OCI-LY1 (cell line): ENCODE measurements around the gene YPEL2.

ENCODE experiments used
- H2AFZ ChIP-seq: fragments of 200-600 bp; sonication (generic), shearing (Covaris generic); 2 replicates; pipeline ENCODE4 v1.6.0; 2014; ENCODE audit warnings: antibody characterized with exemption, mild to moderate bottlenecking, low read length
- H3F3A ChIP-seq: fragments of 200-600 bp; sonication (generic), shearing (Covaris generic); 2 replicates; pipeline ENCODE4 v1.6.0; 2014; ENCODE audit warnings: mild to moderate bottlenecking, antibody characterized with exemption, low read length, moderate library complexity; ENCODE audit not compliant: insufficient read depth
- H3K27ac ChIP-seq: fragments of 200-600 bp; sonication (generic); 2 replicates; pipeline ENCODE4 v1.5.1; 2014; ENCODE audit warnings: low read length, mixed run types, mild to moderate bottlenecking, low read depth; ENCODE audit not compliant: poor library complexity, severe bottlenecking
- H3K27me3 ChIP-seq: fragments of 200-600 bp; sonication (generic); 2 replicates; pipeline ENCODE4 v1.6.0; 2014; ENCODE audit warnings: antibody characterized with exemption, mild to moderate bottlenecking, low read length, moderate library complexity; ENCODE audit not compliant: insufficient read depth
- H3K36me3 ChIP-seq: fragments of 200-600 bp; sonication (generic); 2 replicates; pipeline ENCODE4 v1.6.1; 2014; ENCODE audit warnings: mild to moderate bottlenecking, antibody characterized with exemption, low read length, moderate library complexity, mixed read lengths; ENCODE audit not compliant: insufficient read depth
- H3K4me1 ChIP-seq: fragments of 200-600 bp; sonication (generic); 2 replicates; pipeline ENCODE4 v1.5.1; 2014; ENCODE audit warnings: mild to moderate bottlenecking, low read length, moderate library complexity; ENCODE audit not compliant: insufficient read depth, severe bottlenecking
- H3K4me2 ChIP-seq: fragments of 200-600 bp; sonication (generic), shearing (Covaris generic); 2 replicates; pipeline ENCODE4 v1.6.1; 2014; ENCODE audit warnings: low read length
- H3K4me3 ChIP-seq: fragments of 200-600 bp; sonication (generic); 2 replicates; pipeline ENCODE4 v1.5.1; 2014; ENCODE audit warnings: low read length, low read depth, mild to moderate bottlenecking, mixed read lengths; ENCODE audit not compliant: poor library complexity, severe bottlenecking
- H3K79me2 ChIP-seq: fragments of 200-600 bp; shearing (Covaris generic); 2 replicates; pipeline ENCODE4 v1.6.1; 2016; ENCODE audit warnings: mixed run types, low read length, mixed read lengths; ENCODE audit not compliant: insufficient read depth
- H3K9ac ChIP-seq: fragments of 200-600 bp; sonication (generic), shearing (Covaris generic); 2 replicates; pipeline ENCODE4 v1.6.1; 2014; ENCODE audit warnings: mild to moderate bottlenecking, low read length, mixed read lengths
- H3K9me2 ChIP-seq: fragments of 200-600 bp; sonication (generic), shearing (Covaris generic); 2 replicates; pipeline ENCODE4 v1.6.1; 2014; ENCODE audit warnings: low read depth, mild to moderate bottlenecking, low read length, mixed read lengths
- H3K9me3 ChIP-seq: fragments of 200-600 bp; shearing (Covaris generic); 2 replicates; pipeline ENCODE4 v1.6.1; 2014; ENCODE audit warnings: low read length, mixed read lengths
- H4K20me1 ChIP-seq: fragments of 200-600 bp; sonication (generic), shearing (Covaris generic); 2 replicates; pipeline ENCODE4 v1.6.0; 2016; ENCODE audit warnings: mild to moderate bottlenecking, low read length; ENCODE audit not compliant: insufficient read depth
- EZH2 ChIP-seq: fragments of 200-600 bp; sonication (generic), shearing (Covaris generic); IDR thresholded peaks from 2 replicates; pipeline ENCODE4 v1.8.0; 2017; ENCODE audit warnings: borderline replicate concordance, mixed run types, mild to moderate bottlenecking, antibody characterized with exemption, low read length, moderate library complexity, mixed read lengths
- TF ChIP-seq, protein P1 (sequence below): fragments of 200-600 bp; sonication (generic), shearing (Covaris generic); IDR thresholded peaks from 2 replicates; pipeline ENCODE4 v1.5.1; 2017; ENCODE audit warnings: mild to moderate bottlenecking, antibody characterized with exemption, low read length, moderate library complexity, mixed read lengths

The YPEL2 gene

GRCh38 chr17:59424331-59424730, 92.9 kb downstream of the YPEL2 start:
- H3K4me3 ChIP-seq: no peak overlapping the region
- TF ChIP-seq EZH2: no peak
- TF ChIP-seq, protein P1, sequence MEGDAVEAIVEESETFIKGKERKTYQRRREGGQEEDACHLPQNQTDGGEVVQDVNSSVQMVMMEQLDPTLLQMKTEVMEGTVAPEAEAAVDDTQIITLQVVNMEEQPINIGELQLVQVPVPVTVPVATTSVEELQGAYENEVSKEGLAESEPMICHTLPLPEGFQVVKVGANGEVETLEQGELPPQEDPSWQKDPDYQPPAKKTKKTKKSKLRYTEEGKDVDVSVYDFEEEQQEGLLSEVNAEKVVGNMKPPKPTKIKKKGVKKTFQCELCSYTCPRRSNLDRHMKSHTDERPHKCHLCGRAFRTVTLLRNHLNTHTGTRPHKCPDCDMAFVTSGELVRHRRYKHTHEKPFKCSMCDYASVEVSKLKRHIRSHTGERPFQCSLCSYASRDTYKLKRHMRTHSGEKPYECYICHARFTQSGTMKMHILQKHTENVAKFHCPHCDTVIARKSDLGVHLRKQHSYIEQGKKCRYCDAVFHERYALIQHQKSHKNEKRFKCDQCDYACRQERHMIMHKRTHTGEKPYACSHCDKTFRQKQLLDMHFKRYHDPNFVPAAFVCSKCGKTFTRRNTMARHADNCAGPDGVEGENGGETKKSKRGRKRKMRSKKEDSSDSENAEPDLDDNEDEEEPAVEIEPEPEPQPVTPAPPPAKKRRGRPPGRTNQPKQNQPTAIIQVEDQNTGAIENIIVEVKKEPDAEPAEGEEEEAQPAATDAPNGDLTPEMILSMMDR: no peak
- H3K9me2 ChIP-seq: no peaks in the 10 kb centered on the region
- H3K4me1 ChIP-seq: no peaks in the 10 kb centered on the region
- no peaks in the 10 kb centered on the region for H3K27me3 ChIP-seq
- no peak overlapping the region for H2AFZ ChIP-seq
- H3K9me3 ChIP-seq: no peaks in the 10 kb centered on the region
- H3K27ac ChIP-seq: no peak overlapping the region
- H3F3A ChIP-seq: no peaks in the 10 kb centered on the region
- H3K79me2 ChIP-seq: no peaks in the 10 kb centered on the region
- no peaks in the 10 kb centered on the region for H4K20me1 ChIP-seq
- H3K4me2 ChIP-seq: no peak overlapping the region
- no peak overlapping the region for H3K9ac ChIP-seq
- no peaks in the 10 kb centered on the region for H3K36me3 ChIP-seq

GRCh38 chr17:59425085-59425931, 93.9 kb downstream of the YPEL2 start:
- no peaks in the 10 kb centered on the region for H3F3A ChIP-seq
- no peaks in the 10 kb centered on the region for H3K79me2 ChIP-seq
- H3K9me2 ChIP-seq: no peaks in the 10 kb centered on the region
- TF ChIP-seq, protein P1: no peak
- TF ChIP-seq EZH2: no peak
- no peak overlapping the region for H2AFZ ChIP-seq
- no peaks in the 10 kb centered on the region for H3K27me3 ChIP-seq
- no peak overlapping the region for H3K4me2 ChIP-seq
- H3K9me3 ChIP-seq: no peaks in the 10 kb centered on the region
- no peak overlapping the region for H3K4me3 ChIP-seq
- no peaks in the 10 kb centered on the region for H3K4me1 ChIP-seq
- H4K20me1 ChIP-seq: no peaks in the 10 kb centered on the region
- H3K36me3 ChIP-seq: no peaks in the 10 kb centered on the region
- no peak overlapping the region for H3K9ac ChIP-seq
- H3K27ac ChIP-seq: no peak overlapping the region

- H3K4me1 ChIP-seq: no peaks in the 10 kb centered on the region
- H3K4me2 ChIP-seq: no peak overlapping the region
- no peak overlapping the region for H3K27ac ChIP-seq
- no peaks in the 10 kb centered on the region for H4K20me1 ChIP-seq
- no peak overlapping the region for H3K4me3 ChIP-seq
- H3F3A ChIP-seq: no peaks in the 10 kb centered on the region
- H3K9me2 ChIP-seq: no peaks in the 10 kb centered on the region
- no peaks in the 10 kb centered on the region for H3K9me3 ChIP-seq
- H3K79me2 ChIP-seq: no peaks in the 10 kb centered on the region
- TF ChIP-seq, protein P1: no peak
- TF ChIP-seq EZH2: no peak
- no peak overlapping the region for H2AFZ ChIP-seq
- H3K27me3 ChIP-seq: no peaks in the 10 kb centered on the region
- H3K9ac ChIP-seq: no peak overlapping the region
- no peaks in the 10 kb centered on the region for H3K36me3 ChIP-seq
Measured at GRCh38 chr17:59426031-59426430, 94.6 kb downstream of the YPEL2 start.
